GM10266 (cell line): Measurements from ENCODE around the gene BRF1.

Experiments
- DNase-seq: peaks from one replicate; pipeline ENCODE4 v3.0.0; 2012; ENCODE audit errors: extremely low spot score
- TF ChIP-seq, protein P1 (sequence below): IDR thresholded peaks from 2 replicates; pipeline ENCODE4 v1.5.1; 2012; ENCODE audit warnings: mild to moderate bottlenecking, low read depth; ENCODE audit not compliant: control insufficient read depth, insufficient read depth; ENCODE audit errors: missing control alignments

The BRF1 gene

DNA sequence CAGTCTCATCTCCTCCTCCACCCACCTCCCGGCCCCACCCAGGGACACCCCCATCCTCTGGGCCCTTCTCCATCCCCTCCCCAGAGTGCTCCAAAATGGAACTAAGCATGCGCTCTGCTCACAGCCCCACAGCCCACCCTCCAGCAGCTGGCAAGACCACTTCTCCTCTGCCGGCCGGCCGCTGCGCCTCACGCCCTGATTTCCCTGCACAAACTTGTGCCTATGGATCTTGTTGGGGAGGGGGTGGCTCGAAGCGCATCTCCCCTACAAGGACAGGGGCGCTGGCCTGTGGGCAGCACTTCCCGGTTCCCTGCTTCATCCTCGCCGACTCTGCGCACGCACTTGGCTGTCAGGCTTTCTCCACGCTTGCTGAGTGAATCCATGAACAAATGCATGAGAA lies 100.2 kb downstream of the BRF1 start:
- no peak for DNase-seq

DNA sequence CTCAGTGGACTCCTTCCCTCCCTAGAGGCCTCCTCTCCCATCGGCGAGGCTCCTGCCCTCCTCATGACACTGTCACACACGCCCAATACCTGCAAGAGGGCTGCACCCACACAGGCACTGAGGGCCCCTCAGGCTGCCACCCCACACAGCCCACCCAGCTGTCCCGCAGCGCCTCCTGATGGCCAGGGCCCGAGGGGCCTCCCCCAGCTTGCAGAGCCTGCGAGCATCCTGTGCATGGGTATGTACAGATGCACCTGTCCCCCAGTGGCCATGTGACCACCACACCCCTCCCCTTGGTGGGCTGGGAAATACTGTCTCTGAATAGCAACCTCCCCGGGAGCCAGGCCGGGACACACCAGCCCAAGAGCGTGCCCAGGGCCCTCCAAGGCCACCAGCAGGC lies 100.7 kb downstream of the BRF1 start:
- TF ChIP-seq, protein P1, sequence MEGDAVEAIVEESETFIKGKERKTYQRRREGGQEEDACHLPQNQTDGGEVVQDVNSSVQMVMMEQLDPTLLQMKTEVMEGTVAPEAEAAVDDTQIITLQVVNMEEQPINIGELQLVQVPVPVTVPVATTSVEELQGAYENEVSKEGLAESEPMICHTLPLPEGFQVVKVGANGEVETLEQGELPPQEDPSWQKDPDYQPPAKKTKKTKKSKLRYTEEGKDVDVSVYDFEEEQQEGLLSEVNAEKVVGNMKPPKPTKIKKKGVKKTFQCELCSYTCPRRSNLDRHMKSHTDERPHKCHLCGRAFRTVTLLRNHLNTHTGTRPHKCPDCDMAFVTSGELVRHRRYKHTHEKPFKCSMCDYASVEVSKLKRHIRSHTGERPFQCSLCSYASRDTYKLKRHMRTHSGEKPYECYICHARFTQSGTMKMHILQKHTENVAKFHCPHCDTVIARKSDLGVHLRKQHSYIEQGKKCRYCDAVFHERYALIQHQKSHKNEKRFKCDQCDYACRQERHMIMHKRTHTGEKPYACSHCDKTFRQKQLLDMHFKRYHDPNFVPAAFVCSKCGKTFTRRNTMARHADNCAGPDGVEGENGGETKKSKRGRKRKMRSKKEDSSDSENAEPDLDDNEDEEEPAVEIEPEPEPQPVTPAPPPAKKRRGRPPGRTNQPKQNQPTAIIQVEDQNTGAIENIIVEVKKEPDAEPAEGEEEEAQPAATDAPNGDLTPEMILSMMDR, result peak; percentile 20
- no peak for DNase-seq

More for the DNA sequence above, 100.2 kb downstream of the BRF1 start:
- TF ChIP-seq, protein P1, result no peak

DNA sequence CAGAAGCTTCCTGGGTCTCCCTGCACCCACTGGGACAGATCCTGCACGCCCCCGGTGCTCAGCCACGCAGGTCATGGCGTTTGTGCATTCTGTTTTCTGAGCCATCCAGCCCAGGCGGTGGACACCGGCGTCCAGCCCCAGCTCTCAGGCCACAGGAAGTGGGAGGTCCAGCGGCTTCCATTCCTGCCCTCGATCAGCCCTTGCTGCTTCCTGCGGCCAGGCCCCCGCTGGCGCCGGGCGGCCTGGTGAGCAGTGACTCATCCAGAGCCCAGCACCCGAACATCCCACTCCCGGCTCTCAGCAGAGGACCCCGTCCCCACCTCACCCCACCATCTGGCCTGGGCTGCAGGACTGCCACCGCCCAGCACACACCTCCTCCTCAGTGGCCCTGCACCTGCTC lies 101.7 kb downstream of the BRF1 start:
- DNase-seq, result no peak
- TF ChIP-seq, protein P1, result no peak

DNA sequence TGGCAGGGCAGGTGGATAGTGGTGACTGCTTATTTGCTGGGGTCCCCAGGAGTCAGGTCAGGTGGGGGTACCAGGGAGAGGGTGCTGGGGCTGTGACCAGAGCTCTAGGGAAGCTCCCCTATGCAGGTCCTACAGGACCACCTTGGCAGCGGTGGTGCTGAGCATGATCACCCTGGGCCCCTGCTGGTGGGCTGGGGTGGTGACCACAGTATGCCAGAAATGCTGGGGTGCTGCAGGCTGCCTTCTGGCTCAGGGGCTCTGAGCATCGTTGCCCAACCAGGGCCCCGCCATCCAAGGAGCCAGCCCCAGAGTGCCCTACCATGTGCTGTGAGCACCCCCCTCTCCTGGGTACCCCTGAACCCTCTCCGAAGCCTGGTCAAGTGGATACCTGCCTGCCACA lies 102.2 kb downstream of the BRF1 start:
- TF ChIP-seq, protein P1, result no peak
- no peak for DNase-seq

DNA sequence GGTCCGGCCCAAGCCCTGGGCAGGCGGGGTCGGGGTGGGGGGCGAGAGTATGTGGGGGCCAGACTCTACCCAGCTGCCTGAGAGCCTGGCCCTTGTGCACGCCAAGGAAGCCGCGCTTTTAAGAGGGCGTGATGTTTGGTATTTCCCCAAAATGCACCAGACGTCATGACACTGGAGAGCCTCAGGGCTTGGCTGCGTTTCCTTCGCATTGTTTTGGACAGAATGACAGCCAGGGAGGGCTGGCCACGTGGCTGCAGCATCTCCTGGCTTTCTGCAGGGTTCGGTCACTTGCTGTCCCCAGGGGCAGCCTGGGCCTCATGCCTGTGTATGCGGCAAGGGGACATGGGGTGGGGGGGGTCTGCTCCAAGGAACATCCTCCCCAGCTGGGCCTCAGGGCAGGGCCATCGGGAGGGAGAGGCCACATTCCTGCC lies 103.6 kb downstream of the BRF1 start:
- no peak for DNase-seq
- TF ChIP-seq, protein P1, result no peak

DNA sequence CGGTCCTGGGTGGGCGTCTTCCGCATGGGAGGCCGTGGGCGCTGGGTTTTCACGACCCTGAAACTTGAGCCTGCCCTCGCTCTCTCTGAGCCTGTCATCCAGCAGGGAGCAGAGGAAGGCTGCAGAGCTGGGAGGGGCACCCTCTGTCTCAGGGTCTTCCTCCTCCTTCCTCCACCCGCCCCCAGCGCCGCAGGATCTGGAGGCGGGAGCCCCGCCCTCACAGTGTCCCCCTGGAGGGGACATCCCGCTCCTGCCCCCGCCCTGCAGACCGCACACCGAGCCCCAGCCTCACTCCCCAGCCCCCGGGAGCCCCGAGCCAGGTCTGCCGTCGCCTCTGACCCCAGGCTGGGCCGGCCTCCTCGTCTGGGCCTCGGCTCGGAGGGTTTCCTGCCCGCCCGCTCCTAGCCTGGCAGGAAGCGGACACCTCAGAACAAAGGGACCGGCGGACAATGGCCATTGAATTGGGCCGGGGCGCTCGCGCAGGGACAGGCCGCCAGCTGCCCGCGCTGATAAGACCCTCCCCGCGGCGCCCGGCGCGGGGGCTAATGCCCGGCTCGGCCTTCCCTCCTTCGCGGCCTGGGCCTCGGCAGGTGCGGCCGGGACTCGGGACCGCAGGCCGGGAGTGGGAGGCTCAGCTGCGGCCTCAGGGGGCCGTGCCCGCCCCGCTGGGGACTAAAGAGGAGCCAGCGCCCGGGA lies 104.4 kb downstream of the BRF1 start:
- no peak for DNase-seq
- TF ChIP-seq, protein P1, result no peak

DNA sequence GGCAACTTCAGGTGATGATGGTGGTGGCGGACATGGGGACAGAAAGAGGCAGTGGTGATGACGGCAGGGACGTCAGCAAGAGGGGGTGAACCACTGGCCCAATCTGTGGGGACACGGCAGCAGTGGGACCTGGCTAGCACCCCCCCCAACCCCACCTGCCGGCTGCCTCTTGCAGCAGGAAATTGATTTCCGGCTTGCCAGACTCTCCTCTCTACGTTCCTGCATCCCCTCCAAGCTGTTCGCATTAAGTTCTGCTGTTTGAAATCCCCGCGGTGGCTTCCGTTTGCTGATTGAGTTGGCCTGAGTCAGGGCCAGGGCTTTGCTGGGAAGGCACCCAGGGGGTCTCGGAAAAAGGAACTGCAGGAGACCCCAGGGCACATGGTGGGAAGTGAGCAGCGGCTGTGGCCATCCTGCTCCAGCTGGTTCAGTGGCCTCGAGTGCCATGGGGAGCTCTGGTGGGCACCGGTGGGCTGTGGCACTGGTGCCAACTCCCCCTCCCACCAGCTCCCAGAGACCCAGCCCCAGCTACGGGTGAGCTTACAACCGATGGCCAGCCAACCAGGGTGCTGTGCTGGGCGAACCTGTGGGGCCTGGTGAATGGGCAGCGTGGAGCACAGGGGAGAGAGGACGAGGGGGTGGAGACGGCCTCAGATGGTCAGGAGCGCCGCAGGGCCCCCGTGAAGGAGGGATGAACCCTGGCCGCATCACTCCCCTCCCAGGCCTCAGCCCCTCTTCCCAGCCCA lies 105.1 kb downstream of the BRF1 start:
- TF ChIP-seq, protein P1, result no peak
- DNase-seq, result no peak
